ENCODE results near the gene TSPYL4.

TSPYL4 gene

GRCh38 chr6:116221911-116222310, 32.0 kb downstream of the TSPYL4 start:
- no peak for DNase-seq (ENCODE audit: low read depth)

GRCh38 chr6:116221067-116221466, 32.8 kb downstream of the TSPYL4 start:
- no peak for DNase-seq (ENCODE audit: low read depth)

- no peak for DNase-seq (ENCODE audit: low read depth)
Observed at GRCh38 chr6:116218866-116219265, 35.0 kb downstream of the TSPYL4 start.

GRCh38 chr6:116218172-116218633, 35.7 kb downstream of the TSPYL4 start:
- DNase-seq (ENCODE audit: low read depth), result no peak

- DNase-seq (ENCODE audit: low read depth), result no peak
Observed at GRCh38 chr6:116217069-116217468, 36.8 kb downstream of the TSPYL4 start.

GRCh38 chr6:116215414-116215813, 38.5 kb downstream of the TSPYL4 start:
- DNase-seq (ENCODE audit: low read depth), result no peak

- DNase-seq (ENCODE audit: low read depth), result no peak
Observed at GRCh38 chr6:116214681-116215080, 39.2 kb downstream of the TSPYL4 start.

GRCh38 chr6:116210750-116211425, 43.0 kb downstream of the TSPYL4 start:
- DNase-seq (ENCODE audit: low read depth), result no peak

- DNase-seq (ENCODE audit: low read depth), result no peak
Observed at GRCh38 chr6:116210316-116210715, 43.6 kb downstream of the TSPYL4 start.

GRCh38 chr6:116208056-116208785, 45.7 kb downstream of the TSPYL4 start:
- DNase-seq (ENCODE audit: low read depth), result no peak

- no peak for DNase-seq (ENCODE audit: low read depth)
Observed at GRCh38 chr6:116206231-116206903, 47.5 kb downstream of the TSPYL4 start.

- no peak for DNase-seq (ENCODE audit: low read depth)
Observed at GRCh38 chr6:116205281-116205680, 48.6 kb downstream of the TSPYL4 start.

GRCh38 chr6:116201538-116201937, 52.3 kb downstream of the TSPYL4 start:
- no peak for DNase-seq (ENCODE audit: low read depth)

GRCh38 chr6:116200619-116201249, 53.1 kb downstream of the TSPYL4 start:
- no peak for DNase-seq (ENCODE audit: low read depth)

All from stimulated activated CD8-positive, alpha-beta memory T cell treated with anti-CD3 and anti-CD28 coated beads, Interleukin-12 subunit alpha, Interleukin-12 subunit beta, amount 100 ng/mL, for 1 hour (primary cell).